Endothelial cell of umbilical vein (primary cell): ENCODE data around the gene TNFSF13.

Experiments
- CTCF ChIP-seq, 2 donors: IDR thresholded peaks; 1 replicate in 1 of 2; 2 replicates in 1 of 2; pipeline ENCODE4 v1.5.1; 2011; ENCODE audit warnings: low read length in 2 of 2, mild to moderate bottlenecking in 2 of 2, moderate library complexity in 2 of 2, control low read depth in 1 of 2, inconsistent platforms in 1 of 2, low read depth in 1 of 2; ENCODE audit not compliant: insufficient read depth in 1 of 2; ENCODE audit errors: extremely low read depth in 1 of 2
- EZH2 ChIP-seq: IDR thresholded peaks from 2 replicates; pipeline ENCODE4 v1.6.1; 2012; ENCODE audit warnings: borderline replicate concordance, low read depth, mild to moderate bottlenecking, moderate library complexity, low read length, inconsistent platforms; ENCODE audit not compliant: severe bottlenecking
- FOS ChIP-seq: IDR thresholded peaks from 2 replicates; pipeline ENCODE4 v1.6.1; 2011; ENCODE audit warnings: mild to moderate bottlenecking, low read length, moderate library complexity, borderline replicate concordance; ENCODE audit not compliant: insufficient read depth
- GATA2 ChIP-seq: IDR thresholded peaks from 2 replicates; pipeline ENCODE4 v1.7.0; 2011; ENCODE audit warnings: low read depth, mild to moderate bottlenecking, moderate library complexity, mixed read lengths, low read length; ENCODE audit not compliant: insufficient read length, insufficient read depth
- JUN ChIP-seq: IDR thresholded peaks from 2 replicates; pipeline ENCODE4 v1.6.1; 2011; ENCODE audit warnings: borderline replicate concordance, low read depth; ENCODE audit not compliant: insufficient read length, insufficient read depth
- MAX ChIP-seq: IDR thresholded peaks from 2 replicates; pipeline ENCODE4 v1.6.1; 2011; ENCODE audit not compliant: insufficient read depth, insufficient read length
- MYC ChIP-seq: IDR thresholded peaks from one replicate; pipeline ENCODE4 v1.6.1; 2011; ENCODE audit warnings: mild to moderate bottlenecking, low read depth, low read length
- POLR2A ChIP-seq: IDR thresholded peaks from 2 replicates; pipeline ENCODE4 v1.6.1; 2012; ENCODE audit warnings: low read depth, mild to moderate bottlenecking, control low read depth, low read length
- POLR2AphosphoS5 ChIP-seq: IDR thresholded peaks from 2 replicates; pipeline ENCODE4 v1.6.1; 2012; ENCODE audit warnings: low read depth, mild to moderate bottlenecking, control low read depth, low read length, moderate library complexity; ENCODE audit not compliant: insufficient read depth

GRCh38 chr17:7589204-7589868, 30.8 kb downstream of the TNFSF13 start:
- TF ChIP-seq MAX, result no peak
- peak; percentile 94 to 95 for TF ChIP-seq CTCF (IDR thresholded peaks at IDR 0.05; ENCODE audit: extremely low read depth in 1 of 2, insufficient read depth in 1 of 2, low read depth in 1 of 2, low read length in 2 of 2)
- TF ChIP-seq POLR2A, result no peak
- TF ChIP-seq POLR2AphosphoS5, result peak; percentile 37
- no peak for TF ChIP-seq GATA2
- TF ChIP-seq EZH2, result no peak
- no peak for TF ChIP-seq MYC
- no peak for TF ChIP-seq JUN
- TF ChIP-seq FOS, result no peak
